NCI-H2029 (cell line): ENCODE measurements around the gene PADI1.

Experiments
- DNase-seq: peaks from one replicate; lab custom pipeline; 2025; lab: John Stamatoyannopoulos, UW

PADI1 gene

DNA sequence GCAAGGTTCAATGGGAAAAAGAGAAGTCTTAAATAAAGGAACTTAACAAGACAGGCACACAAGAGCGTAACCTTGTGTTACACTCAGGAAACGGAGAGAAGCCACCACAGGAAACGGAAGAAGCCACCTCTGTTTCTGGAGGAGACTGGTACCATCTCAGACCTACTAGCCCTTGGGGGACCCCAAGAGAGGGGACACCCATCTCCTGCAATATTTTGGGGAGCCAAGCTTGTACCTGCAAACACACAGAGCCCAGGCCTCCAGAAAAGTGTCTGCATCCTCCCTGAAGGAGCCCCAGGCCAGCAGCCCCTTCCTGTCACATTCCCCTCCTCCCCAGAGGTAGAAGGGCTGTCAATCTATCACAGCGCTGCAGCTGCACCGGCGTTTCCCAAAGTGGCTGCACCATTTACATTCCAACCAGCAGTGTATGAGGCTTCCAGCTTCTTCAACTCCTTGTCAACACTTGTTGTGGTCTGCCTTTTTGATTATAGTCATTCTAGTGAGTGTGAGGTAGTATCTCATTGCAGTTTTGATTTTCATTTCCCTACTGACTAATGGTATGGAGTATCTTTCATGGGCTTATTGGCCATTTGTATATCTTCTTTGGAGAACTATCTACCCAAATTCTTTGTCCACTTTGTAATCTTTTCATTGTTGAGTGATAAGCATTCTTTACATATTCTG is 23.0 kb upstream of the PADI1 start:
- no peak for DNase-seq

DNA sequence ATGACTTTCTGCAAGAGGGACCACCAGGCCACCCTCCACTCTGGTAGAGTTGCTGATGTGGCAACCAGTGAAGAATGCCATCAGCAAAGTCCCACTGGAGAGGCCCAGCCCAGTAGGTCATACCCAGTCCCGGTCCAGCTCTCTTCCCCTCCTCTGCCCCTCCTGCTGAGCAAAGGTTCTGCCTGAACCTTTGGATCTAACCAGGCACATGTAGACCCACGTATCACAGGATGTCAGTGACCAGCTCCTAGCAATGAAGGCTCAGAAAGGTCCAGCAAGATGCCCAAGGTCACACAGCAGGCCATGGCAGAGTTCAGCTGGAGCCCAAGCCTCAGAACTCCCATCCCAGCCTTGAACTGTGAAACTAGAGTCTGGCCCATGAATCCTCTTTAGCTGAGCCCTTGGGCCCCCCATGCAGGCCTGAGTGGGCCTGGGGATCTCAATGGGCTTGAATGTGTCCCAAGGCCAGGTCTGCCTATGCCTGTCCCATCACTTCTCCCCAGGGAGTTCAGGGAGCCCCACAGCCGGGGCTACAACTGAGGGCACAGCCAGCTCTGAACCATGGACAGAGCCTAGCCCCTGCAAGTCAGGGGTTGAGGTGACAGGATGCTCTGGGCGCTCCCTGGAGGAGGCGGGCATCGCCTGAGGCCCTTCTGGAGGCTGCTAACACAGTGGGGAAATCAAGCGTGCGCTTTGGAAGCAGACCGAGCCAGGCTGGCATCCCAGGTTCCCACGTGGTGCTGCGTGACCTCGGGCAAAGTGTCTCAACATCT is 21.4 kb upstream of the PADI1 start:
- no peak for DNase-seq

DNA sequence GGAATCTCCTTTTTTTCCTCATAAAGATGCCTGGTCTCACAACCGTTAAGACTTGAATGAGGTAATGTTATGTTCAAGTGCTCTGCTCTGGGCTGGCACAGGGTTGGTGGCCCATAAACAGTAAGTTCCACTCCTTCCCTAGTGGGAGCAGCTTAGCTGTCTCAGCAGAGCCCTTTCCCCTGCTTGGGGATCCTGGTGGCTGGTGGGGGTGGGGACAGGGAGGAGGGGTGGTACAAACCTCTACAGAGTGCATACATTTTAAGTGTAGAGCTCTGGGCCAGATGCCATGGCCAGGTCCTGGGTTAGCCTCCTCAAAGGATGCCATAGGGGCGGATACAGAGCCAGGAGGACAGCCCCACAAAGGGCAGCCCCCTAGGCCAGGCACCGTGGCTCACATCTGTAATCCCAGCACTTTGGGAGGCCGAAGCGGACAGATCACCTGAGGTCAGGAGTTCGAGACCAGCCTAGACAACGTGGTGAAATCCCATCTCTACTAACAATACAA is 20.7 kb upstream of the PADI1 start:
- DNase-seq = no peak

DNA sequence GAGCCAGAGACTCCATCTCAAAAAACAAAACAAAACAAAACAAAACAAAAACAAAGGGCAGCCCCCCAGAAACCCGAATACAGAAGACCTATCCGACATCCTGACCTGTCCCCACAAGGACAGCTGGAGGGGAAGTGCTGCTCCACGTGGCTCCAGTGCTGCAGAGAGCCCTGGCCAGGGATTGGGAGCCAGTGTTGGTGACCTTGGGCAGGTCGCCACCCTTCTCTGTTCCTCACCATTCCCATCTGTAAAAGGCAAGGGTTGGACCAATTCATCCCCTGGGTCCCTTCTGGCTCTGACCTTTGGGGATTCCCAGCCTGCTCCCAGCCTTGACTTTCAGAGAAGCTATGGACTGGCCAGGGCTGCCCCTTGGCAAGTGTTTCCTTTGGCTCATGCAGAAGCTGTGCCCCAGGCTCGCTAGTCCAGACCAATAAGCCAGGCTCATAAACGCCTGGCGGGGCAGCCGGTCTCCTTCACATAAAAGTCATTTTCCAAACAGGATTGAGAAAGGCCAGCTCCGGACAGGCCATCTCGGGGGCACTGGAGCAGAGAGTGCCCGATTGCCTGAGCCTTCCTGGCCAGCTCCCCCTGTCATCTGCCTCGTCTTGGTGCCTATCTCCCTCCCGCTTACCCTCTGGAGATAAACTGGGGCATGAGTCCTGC is 20.0 kb upstream of the PADI1 start:
- no peak for DNase-seq

DNA sequence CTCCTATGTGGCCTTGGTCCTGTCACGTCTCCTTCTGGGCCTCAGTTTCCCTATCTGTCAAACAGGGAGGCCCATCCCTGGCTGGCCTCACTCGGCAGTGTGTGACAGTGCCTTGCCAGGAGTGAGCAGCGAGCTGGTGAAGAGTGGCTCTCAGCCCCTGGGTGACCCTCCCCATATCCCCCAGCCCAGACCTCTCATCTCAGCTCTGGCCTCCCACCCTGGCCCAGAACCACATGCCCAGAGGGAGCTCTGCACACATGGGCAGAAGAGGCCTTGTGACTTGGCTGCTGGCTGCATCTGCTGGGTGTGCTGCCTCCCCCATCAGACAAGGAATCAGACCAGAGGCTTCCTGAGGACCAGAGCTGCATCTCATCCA is 19.5 kb upstream of the PADI1 start:
- DNase-seq = no peak

DNA sequence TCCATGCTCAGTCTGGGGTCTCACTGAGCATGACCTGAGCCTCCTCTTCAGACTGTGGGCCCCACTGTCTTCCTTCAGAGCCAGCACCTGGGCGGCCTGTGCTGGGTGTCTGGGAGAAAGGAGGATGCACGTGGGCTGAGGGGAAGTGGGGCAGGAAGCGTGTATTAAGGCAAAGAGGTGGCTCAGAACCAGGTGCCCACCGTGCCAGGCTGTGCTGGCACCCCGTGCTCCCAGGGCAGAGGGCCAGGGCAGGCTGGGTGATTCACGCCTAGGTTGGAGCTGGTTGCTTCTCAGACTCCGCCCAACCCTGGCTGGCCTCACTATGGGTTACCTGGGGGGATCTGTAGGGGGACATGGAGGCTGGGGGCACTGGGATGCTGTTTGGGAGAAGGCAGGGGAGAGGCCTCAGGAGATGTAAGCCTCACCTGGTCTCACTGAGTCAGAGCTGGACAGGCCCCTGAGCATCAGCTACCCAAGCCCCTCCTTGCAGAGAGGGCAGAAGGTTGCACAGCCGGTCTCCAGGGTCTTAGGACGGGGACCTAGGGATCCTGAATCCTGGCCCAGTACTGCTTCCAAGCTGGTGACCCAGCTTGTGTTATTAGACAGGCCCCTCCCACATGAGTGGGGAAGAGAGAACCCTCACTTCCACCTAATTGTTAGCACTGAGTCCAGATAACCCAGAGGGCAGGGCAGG is 18.6 kb upstream of the PADI1 start:
- no peak for DNase-seq

DNA sequence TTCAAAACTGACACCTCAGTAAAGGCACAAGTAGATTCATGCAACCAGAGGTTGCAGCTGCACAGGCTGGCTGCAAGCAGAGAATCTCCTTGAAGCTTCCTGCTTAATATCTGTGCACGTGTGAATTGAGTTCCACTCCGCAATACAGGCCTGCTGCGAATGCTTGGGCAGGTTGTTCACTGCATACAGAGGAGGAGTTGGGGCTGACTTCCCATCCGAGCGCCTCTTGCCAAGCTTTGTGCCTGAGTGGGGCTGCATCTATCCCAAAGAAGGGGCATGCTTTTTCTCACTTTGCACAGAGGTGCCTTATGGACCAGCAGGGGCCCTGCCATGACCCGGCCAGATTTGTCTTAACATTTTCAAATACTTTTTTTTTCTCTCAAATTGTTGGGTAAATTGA is 17.9 kb upstream of the PADI1 start:
- DNase-seq = no peak

DNA sequence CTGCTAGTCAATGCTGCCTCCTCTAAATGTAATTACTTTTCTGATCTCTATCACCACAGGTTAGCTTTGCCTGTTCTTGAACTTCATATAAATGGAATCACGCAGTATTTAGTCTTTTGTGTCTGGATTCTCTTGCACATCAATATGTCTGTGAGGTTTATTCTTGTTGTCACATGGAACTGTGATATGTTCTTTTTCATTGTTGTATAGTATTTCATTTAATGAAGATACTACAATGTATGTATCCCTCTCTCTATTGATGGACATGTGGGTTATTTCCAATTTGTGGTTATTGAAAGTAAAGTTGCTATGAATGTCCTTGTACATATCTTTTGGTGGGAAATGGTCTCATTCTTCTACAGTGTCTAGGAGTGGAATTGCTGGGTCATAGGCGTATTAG is 16.7 kb upstream of the PADI1 start:
- DNase-seq = no peak

DNA sequence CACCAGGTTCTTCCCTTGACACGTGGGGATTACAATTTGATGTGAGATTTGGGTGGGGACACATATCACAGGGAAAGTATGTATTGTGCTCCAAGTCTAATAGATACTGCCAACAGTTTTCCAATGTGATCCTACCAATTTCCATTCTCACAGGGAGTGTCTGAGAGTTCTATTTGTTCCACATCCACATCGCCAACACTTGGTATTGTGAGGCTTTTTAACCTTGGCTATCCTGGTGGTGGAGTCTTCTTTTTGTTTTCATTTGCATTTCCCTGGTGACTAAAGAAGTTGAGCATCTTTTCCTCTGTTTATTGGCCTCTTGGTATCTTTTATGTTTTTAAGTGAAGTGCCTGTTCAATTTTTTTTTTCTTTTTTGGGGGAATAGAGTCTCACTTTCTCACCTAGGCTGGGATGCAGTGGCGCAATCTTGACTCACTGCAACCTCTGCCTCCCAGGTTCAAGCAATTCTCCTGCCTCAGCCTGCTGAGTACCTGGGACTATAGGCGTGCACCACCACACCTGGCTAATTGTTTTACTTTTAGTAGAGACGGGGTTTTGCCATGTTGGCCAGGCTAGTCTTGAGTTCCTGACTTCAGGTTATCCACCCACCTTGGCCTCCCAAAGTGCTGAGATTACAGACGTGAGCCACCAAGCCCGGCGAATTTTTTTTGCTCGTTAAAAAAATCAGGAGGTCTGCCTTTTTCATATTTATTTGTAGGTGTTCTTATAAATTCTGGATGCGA is 15.9 kb upstream of the PADI1 start:
- no peak for DNase-seq

DNA sequence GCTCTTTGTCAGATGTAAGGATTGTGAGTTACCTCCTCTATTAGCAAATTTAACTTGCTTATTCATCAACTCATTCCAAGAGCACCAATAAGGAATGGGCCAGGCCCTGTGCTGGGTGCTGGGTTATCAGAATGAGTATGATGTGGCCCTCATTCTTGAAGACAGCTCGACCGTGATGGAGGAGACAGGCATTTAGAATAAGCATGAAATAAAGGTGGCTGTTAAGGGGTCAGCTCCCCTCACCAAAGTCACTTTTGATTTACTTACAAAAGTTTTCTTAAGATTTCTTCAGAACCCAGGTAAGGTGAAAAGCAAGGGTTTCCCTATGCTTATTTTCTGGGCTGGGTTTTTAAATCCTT is 15.3 kb upstream of the PADI1 start:
- DNase-seq = no peak

DNA sequence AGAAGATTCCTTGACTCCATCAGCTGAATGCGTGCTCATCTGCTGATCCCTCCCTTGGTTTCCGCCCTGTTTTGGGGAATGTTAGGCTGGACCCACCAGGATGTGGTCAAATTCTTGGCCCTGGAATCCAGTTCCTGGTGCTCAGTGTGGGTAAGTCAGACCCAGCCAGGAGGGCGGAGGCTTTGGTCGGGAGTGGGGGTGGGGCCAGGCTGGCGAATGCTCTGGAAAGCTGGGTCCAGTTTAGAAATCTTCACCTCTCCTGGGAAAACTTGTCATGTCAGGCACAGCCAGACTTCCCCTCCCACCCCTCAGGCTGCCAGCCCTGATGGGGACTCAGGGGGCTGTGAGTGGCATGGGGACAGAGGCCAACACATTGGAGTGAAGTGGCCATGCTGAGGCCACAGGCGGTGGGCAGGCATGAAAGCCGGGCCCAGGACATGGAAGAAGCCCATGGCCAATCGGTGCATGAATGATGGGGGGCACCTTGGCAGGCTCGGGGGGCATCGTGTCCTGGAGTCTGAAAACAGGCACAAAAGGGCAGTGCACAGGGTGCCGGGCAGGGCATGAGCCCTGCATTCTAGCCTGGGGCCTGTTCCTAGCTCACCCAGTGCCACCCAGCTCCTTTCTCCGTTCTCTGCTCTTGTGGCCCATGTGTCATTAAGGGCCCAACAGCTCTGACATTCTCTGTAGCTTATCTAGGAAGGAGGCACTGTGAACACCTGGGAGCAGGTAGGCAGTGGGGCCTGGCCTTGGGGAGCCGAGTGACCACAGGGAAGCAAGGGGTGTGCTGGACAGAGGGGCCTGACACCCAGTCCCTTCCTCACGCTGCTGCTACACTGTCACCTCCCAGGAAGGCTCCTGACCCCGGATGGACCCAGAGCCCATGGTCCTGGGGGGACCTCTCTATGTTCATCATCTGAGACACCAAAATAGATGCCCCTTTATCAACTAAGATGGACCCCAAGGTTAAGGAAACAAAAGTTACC is 14.6 kb upstream of the PADI1 start:
- no peak for DNase-seq

DNA sequence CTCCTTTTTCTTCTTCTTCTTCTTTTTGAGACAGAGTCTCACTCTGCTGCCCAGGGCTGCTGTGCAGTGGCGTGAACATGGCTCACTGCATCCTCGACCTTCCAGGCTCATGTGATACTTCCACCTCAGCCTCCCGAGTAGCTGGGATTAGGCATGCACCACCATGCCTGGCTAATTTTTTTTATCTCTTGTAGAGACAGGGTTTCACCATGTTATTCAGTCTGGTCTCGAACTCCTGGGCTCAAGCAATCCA is 13.0 kb upstream of the PADI1 start:
- no peak for DNase-seq

DNA sequence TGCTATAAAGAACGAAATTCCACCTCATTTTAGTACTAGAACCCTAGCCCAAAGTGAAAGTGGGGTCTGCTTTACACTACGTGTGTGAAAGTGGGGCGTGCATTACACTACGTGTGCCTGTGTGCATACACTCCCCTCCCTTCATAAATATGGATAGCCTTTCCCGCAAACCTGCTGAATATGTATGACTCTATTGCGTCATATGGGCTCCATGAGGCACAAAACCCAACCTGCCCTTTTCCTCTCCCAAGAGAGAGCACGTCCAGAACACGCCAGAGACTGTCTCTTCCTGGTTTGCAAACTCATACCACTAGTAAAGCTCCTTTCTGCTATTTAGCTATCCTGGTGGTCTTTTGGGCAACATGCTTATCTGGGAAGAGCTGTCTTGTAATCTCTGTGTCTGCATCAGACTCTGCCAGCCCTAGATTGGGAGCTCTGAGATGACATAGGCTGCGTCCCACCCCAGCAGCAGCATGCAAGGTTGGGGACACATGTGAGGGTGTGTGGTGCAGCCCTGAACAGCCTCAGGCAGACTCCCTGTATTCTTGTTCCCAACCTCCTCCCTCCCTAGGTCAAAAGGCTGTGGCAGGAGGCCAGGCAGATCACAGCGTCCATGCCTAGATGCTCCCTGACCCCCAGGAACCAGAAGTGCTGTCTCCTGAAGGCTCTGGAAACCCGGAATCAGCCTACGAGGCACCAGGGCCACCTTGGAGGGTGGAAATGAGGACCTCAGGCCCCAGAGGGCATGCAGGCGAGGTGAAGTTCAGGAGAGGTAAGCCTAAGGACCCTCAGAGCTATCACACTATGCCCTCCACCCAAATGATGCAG is 12.3 kb upstream of the PADI1 start:
- DNase-seq = no peak

DNA sequence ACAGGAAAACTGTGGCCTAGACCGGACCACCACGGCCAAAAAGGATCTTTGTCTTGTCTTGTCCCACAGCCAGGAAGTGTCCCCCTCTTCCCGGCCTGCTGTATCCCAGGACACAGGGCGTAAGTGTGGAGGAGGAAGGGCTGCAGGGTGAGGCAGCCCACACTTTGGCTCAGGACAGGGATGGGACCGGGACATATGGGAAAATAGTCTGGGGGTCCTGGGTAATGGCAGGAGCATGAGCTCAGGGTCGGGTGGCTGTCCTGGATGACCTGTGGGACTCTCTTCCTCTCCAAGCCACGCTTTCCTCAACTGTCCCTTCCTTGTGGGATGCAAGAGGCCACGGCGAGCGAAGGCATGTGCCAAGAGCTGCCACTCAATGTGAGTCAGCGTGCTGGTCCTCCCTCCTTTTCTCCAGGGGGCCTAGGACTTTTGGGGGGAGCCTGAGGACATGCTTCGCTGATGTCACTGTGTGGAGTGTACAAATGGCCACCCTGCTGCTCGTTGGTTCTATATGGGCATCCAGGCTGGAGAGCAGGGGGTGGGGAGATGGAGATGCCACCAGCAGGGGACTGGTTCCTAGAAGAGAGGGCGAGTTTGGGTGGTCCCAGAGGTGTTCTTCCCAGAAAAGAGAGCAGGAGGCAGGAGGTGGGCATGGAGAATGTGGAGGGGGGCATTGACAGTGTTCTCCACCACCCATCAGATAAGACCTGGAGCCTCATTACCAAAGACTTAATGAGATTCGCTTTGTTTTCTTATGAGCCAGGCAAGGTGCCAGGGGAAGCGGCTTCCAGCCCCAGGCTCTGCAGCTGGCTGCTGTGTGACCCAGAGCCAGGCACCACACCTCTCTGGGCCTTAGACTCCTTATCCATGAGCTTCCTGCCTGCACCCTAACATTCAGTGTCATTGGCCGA is 11.5 kb upstream of the PADI1 start:
- no peak for DNase-seq

DNA sequence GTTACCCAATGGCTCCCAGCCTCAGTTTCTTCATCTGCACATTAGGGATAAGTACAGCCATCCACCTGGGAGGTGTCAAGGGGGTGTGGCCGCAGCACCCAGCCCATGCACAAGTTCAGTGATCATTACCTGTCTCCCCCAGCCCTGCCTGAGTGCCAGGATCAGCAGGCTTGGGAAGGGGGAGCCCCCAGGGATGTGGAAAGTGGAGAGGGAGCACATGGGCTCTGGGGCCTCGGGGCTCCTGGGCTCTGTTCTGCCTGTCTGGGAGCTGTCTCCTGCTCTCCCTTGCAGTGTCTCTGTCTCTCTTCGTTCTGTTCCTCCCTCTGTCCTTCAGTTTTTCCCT is 10.8 kb upstream of the PADI1 start:
- no peak for DNase-seq

DNA sequence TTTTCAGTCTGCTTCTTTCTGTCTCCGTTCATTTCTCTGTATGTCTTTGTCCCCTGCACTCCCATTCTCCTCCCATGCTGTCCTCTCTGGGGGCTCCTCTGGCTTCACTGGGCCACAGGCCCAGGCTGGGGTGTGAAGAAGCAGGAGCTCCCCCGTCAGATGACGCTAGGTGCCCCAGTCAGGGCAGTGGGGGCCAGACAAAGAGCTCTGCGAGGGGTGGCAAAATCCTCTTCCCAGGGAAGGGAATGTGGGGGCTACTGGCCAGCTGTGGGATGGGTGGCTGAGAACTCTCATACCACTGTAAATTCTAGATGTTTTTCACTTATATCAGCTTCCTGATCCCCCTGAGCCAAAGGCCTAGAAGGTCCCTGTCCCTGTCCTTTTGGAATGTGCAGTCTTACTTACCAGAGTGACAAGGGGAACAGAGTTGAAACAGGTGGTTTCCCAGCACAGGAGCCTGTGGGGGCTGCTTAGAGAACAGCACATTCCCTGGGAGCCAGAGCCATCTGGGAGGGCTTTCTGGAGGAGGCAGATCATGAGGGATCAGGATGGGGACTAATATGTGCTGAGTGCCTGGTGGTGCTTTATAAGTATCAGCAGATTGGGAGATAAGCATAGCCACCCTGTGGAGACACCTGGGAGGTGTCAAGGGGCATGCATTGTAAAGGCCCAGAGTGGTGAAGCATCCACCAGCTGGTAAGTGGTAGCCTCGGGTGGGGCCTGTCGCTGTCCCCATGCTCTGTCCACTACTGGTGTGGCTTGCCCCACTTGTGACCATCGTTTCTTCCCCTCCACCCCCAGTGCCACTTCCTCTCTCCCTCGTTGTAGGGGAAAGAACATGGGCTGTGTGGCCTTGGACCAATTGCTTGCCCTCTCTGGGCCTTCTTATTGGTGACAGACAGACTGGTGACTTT is 10.1 kb upstream of the PADI1 start:
- DNase-seq = no peak

DNA sequence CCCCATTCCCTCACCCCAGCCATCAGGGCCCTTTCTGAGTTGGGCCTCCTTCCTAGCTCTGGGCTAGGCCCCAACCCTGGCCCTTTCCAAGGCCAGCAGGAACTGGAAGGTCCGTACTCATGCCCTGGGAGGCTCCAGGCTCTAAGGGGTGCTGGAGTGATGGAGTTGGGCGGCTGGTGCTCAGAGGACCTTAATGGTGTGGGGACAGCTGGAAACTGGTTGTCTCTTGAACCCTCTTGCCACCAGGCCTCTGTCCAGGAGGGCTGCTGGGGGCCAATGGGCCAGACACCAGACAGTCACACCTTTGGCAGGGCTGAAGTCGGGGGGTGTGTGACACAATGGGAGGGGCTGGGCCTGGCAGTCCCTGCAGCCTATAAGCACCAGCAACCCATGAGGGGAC is 9.2 kb upstream of the PADI1 start:
- DNase-seq = no peak
